HCT116 (cell line): Measurements from ENCODE around the gene SEPTIN5. TPM values are rescaled to one million over a fixed set of nuclear protein-coding genes. Genes with fewer than 3 reads are reported as not detected.

Source experiments
- ATAC-seq: fragments of 200-7000 bp; cut with Tn5 transposase; 2 replicates; pipeline ENCODE4 v1.9.1; 2020; ENCODE audit warnings: mild to moderate bottlenecking, moderate library complexity
- BruUV-seq: library from RNA; stranded (reverse); fragments of 400-500 nt; replicated peaks from 2 replicates; lab custom pipeline; 2021; lab: Mats Ljungman, UMichigan
- CTCF ChIA-PET: fragments of 300-600 bp; sonication (Branson Sonifier 250); formaldehyde crosslinking; loops from one replicate; lab custom pipeline; 2021; ENCODE audit warnings: antibody characterized with exemption; lab: Charles Lee
- POLR2A ChIA-PET: fragments of 300-600, 350-600 bp; sonication (Branson Sonifier 250); formaldehyde crosslinking; loops from one replicate; lab custom pipeline; 2021; ENCODE audit warnings: antibody characterized with exemption; lab: Charles Lee
- RAD21 ChIA-PET, 2 experiments: fragments of 300-600 bp; sonication (Branson Sonifier 250); formaldehyde crosslinking; loops; one replicate each; lab custom pipeline; 2023; ENCODE audit warnings: low total read pairs in 2 of 2; ENCODE audit not compliant: uncharacterized antibody in 2 of 2, unreplicated experiment in 2 of 2, low non-redundant PET in 1 of 2; lab: Charles Lee
- DNase-seq: peaks from one replicate; pipeline ENCODE4 v3.0.0-alpha.2; 2010; ENCODE audit warnings: low read depth, low spot score
- H2AFZ ChIP-seq: fragments of 200-600 bp; shearing (Covaris generic), sonication (generic); 2 replicates; pipeline ENCODE4 v1.6.1; 2017; ENCODE audit warnings: low read depth, mixed run types, mixed read lengths, antibody characterized with exemption, low read length; ENCODE audit not compliant: poor library complexity, severe bottlenecking
- H3K27ac ChIP-seq: 2 replicates; pipeline ENCODE4 v1.5.1; 2012; ENCODE audit warnings: low read depth, low read length
- H3K27me3 ChIP-seq: fragments of 200-600 bp; sonication (generic); 2 replicates; pipeline ENCODE4 v1.6.1; 2016; ENCODE audit warnings: mixed run types, low read length, mixed read lengths; ENCODE audit not compliant: insufficient read depth
- H3K36me3 ChIP-seq, 2 experiments: fragments of 200-500 bp in 1 of 2; fragments of 200-600 bp in 1 of 2; sonication (Bioruptor generic) in 1 of 2; sonication (generic) in 1 of 2; 2 replicates each; pipeline versions ENCODE4 v1.5.1 to v1.6.1; 2014 to 2016; ENCODE audit warnings: low read length in 2 of 2, inconsistent platforms in 1 of 2, mixed read lengths in 1 of 2, mixed run types in 1 of 2; ENCODE audit not compliant: insufficient read depth in 2 of 2, control insufficient read depth in 1 of 2
- H3K4me1 ChIP-seq, 2 experiments: fragments of 200-600 bp in 1 of 2; sonication (generic) in 1 of 2; 2 replicates each; pipeline versions ENCODE4 v1.5.1 to v1.6.1; 2012 to 2017; ENCODE audit warnings: low read length in 2 of 2, inconsistent platforms in 1 of 2, mild to moderate bottlenecking in 1 of 2, mixed read lengths in 1 of 2, mixed run types in 1 of 2, moderate library complexity in 1 of 2; ENCODE audit not compliant: insufficient read depth in 2 of 2, control insufficient read depth in 1 of 2
- H3K4me2 ChIP-seq: fragments of 200-600 bp; sonication (generic); 2 replicates; pipeline ENCODE4 v1.6.1; 2017; ENCODE audit warnings: mixed run types, low read length, mixed read lengths
- H3K4me3 ChIP-seq, 2 experiments: fragments of 200-600 bp in 1 of 2; sonication (generic) in 1 of 2; replicated peaks in 1 of 2; 2 replicates each; pipeline ENCODE4 v1.5.1; 2011 to 2016; ENCODE audit warnings: low read length in 2 of 2, control low read depth in 1 of 2, low read depth in 1 of 2, mild to moderate bottlenecking in 1 of 2, mixed read lengths in 1 of 2, mixed run types in 1 of 2
- H3K79me2 ChIP-seq: fragments of 200-600 bp; sonication (generic); 2 replicates; pipeline ENCODE4 v1.6.1; 2017; ENCODE audit warnings: mild to moderate bottlenecking, mixed run types, low read length, moderate library complexity, mixed read lengths; ENCODE audit not compliant: insufficient read depth
- H3K9ac ChIP-seq: fragments of 200-600 bp; sonication (generic); 2 replicates; pipeline ENCODE4 v1.6.1; 2016; ENCODE audit warnings: low read length, mixed read lengths
- H3K9me2 ChIP-seq: fragments of 200-600 bp; sonication (generic), shearing (Covaris generic); 2 replicates; pipeline ENCODE4 v1.6.1; 2017; ENCODE audit warnings: mixed run types, mild to moderate bottlenecking, moderate library complexity; ENCODE audit not compliant: insufficient read depth
- H3K9me3 ChIP-seq, 2 experiments: fragments of 200-500 bp in 1 of 2; fragments of 200-600 bp in 1 of 2; sonication (Bioruptor generic) in 1 of 2; sonication (generic) in 1 of 2; 2 replicates each; pipeline ENCODE4 v1.6.1; 2014 to 2017; ENCODE audit warnings: low read length in 2 of 2, mixed read lengths in 2 of 2, inconsistent platforms in 1 of 2, low read depth in 1 of 2, mild to moderate bottlenecking in 1 of 2, mixed run types in 1 of 2, moderate library complexity in 1 of 2; ENCODE audit not compliant: control insufficient read depth in 1 of 2, insufficient read depth in 1 of 2
- H4K20me1 ChIP-seq: fragments of 200-600 bp; sonication (generic), shearing (Covaris generic); 2 replicates; pipeline ENCODE4 v1.6.1; 2017; ENCODE audit warnings: mixed run types, mild to moderate bottlenecking, moderate library complexity; ENCODE audit not compliant: insufficient read depth
- CBX3 ChIP-seq: IDR thresholded peaks from 2 replicates; pipeline ENCODE4 v1.6.1; 2012; ENCODE audit warnings: low read depth
- CEBPB ChIP-seq: IDR thresholded peaks from 2 replicates; pipeline ENCODE4 v1.6.1; 2012; ENCODE audit warnings: low read depth
- ELF1 ChIP-seq: IDR thresholded peaks from 2 replicates; pipeline ENCODE4 v1.6.1; 2012; ENCODE audit warnings: low read depth, borderline replicate concordance
- FOSL1 ChIP-seq: IDR thresholded peaks from 2 replicates; pipeline ENCODE4 v1.6.1; 2012; ENCODE audit warnings: low read depth
- JUND ChIP-seq: IDR thresholded peaks from 2 replicates; pipeline ENCODE4 v1.6.1; 2012
- POLR2A ChIP-seq: IDR thresholded peaks from 2 replicates; pipeline ENCODE4 v1.7.0; 2011; ENCODE audit warnings: borderline replicate concordance; ENCODE audit not compliant: insufficient read depth, insufficient read length; ENCODE audit errors: extremely low read depth
- POLR2AphosphoS5 ChIP-seq: IDR thresholded peaks from 2 replicates; pipeline ENCODE4 v1.6.1; 2011; ENCODE audit warnings: mild to moderate bottlenecking, low read depth, low read length, moderate library complexity
- REST ChIP-seq: IDR thresholded peaks from 2 replicates; pipeline ENCODE4 v1.6.1; 2012; ENCODE audit warnings: low read depth
- SP1 ChIP-seq: IDR thresholded peaks from 2 replicates; pipeline ENCODE4 v1.6.1; 2012; ENCODE audit warnings: low read depth
- SRF ChIP-seq: IDR thresholded peaks from 2 replicates; pipeline ENCODE4 v1.6.1; 2012; ENCODE audit warnings: low read depth
- YY1 ChIP-seq: IDR thresholded peaks from 2 replicates; pipeline ENCODE4 v1.6.1; 2011; ENCODE audit warnings: low read length, low read depth, moderate library complexity, mild to moderate bottlenecking; ENCODE audit not compliant: insufficient replicate concordance; ENCODE audit errors: extremely low read depth
- ZFX ChIP-seq: fragments of 450-650 bp; IDR thresholded peaks from 2 replicates; pipeline ENCODE4 v1.6.1; 2017
- intact Hi-C: fragments of 100-400 bp; cut with micrococcal nuclease; formaldehyde crosslinking; loops from 2 replicates; pipeline ENCODE4 v1.10.0; 2022
- total RNA-seq: library from RNA; stranded (reverse); gene quantifications from one replicate; pipeline ENCODE4 v1.2.1, GENCODE V29; 2021; ENCODE audit not compliant: unreplicated experiment
- TF ChIP-seq, protein P1 (sequence below): IDR thresholded peaks from 2 replicates; pipeline ENCODE4 v1.6.1; 2011; ENCODE audit warnings: mild to moderate bottlenecking, low read length, moderate library complexity; ENCODE audit not compliant: insufficient replicate concordance; ENCODE audit errors: extremely low read depth
- TF ChIP-seq, protein P2 (sequence below), 3 experiments: fragments of 200-600 bp in 1 of 3; sonication (generic) in 1 of 3; IDR thresholded peaks in 2 of 3; conservative IDR thresholded peaks in 1 of 3; 2 replicates each; pipeline ENCODE4 v1.5.1; 2012 to 2017; ENCODE audit warnings: low read depth in 2 of 3, low read length in 2 of 3, antibody characterized with exemption in 1 of 3, borderline replicate concordance in 1 of 3, control low read depth in 1 of 3, mild to moderate bottlenecking in 1 of 3, mixed read lengths in 1 of 3, mixed run types in 1 of 3, moderate library complexity in 1 of 3; ENCODE audit not compliant: insufficient read depth in 1 of 3
- TF ChIP-seq, protein P3 (sequence below): IDR thresholded peaks from 2 replicates; pipeline ENCODE4 v1.6.1; 2012
- TF ChIP-seq, protein P4 (sequence below): IDR thresholded peaks from 2 replicates; pipeline ENCODE4 v1.6.1; 2012

The SEPTIN5 gene
- total RNA-seq, 1 experiment from 2014 or later = 9.0 TPM

DNA sequence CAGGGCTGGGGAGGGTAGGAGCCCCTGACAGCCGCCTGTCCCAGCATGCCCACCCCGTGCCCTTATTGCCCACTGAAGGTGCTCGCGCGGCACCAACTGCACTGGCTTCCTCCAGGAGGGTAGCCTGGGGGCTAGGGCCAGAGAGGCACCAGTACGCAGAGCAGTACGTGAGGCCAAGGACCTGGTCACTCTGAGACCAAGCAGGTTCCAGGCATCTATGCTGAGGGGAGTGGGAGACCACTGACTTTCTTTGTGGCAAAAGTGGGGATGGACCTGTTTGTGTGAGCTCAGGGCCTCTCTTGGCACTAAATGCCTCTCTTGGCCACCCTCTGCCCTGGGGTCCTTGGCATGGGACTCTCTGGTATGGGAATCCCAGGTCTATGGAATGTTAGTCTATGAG is 19.9 kb downstream of the SEPTIN5 start:
- Histone ChIP-seq H3K36me3 (no peaks in the 10 kb centered on the region), H3K9me2 (no peaks in the 10 kb centered on the region), H3K9me3 (no peaks in the 10 kb centered on the region), H3K79me2 (no peaks in the 10 kb centered on the region), H2AFZ (no peak overlapping the region), H3K9ac (no peak overlapping the region), H3K4me3 (no peak overlapping the region), H3K4me1 (peaks cover 0 to 12% of the 10 kb centered on the region in 2 experiments; a peak in 2 of 4 replicates), H3K27ac (no peak overlapping the region), H3K27me3 (no peaks in the 10 kb centered on the region), H3K4me2 (no peak overlapping the region), H4K20me1 (no peaks in the 10 kb centered on the region)
- ChIA-PET RAD21 (no interaction called here), POLR2A (no interaction called here), CTCF (interaction anchor here (0.6 kb wide), 1 partner anchor 22 kb away, joined by 6 read pairs; no protein-coding TSS in a partner anchor)
- TF ChIP-seq CBX3 (no peak), YY1 (no peak), POLR2AphosphoS5 (no peak), REST (no peak), FOSL1 (no peak), JUND (no peak), SRF (no peak), ZFX (no peak), ELF1 (no peak), POLR2A (no peak), CEBPB (no peak), SP1 (no peak)
- TF ChIP-seq, protein P1, sequence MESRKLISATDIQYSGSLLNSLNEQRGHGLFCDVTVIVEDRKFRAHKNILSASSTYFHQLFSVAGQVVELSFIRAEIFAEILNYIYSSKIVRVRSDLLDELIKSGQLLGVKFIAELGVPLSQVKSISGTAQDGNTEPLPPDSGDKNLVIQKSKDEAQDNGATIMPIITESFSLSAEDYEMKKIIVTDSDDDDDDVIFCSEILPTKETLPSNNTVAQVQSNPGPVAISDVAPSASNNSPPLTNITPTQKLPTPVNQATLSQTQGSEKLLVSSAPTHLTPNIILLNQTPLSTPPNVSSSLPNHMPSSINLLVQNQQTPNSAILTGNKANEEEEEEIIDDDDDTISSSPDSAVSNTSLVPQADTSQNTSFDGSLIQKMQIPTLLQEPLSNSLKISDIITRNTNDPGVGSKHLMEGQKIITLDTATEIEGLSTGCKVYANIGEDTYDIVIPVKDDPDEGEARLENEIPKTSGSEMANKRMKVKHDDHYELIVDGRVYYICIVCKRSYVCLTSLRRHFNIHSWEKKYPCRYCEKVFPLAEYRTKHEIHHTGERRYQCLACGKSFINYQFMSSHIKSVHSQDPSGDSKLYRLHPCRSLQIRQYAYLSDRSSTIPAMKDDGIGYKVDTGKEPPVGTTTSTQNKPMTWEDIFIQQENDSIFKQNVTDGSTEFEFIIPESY = no peak
- TF ChIP-seq, protein P2, sequence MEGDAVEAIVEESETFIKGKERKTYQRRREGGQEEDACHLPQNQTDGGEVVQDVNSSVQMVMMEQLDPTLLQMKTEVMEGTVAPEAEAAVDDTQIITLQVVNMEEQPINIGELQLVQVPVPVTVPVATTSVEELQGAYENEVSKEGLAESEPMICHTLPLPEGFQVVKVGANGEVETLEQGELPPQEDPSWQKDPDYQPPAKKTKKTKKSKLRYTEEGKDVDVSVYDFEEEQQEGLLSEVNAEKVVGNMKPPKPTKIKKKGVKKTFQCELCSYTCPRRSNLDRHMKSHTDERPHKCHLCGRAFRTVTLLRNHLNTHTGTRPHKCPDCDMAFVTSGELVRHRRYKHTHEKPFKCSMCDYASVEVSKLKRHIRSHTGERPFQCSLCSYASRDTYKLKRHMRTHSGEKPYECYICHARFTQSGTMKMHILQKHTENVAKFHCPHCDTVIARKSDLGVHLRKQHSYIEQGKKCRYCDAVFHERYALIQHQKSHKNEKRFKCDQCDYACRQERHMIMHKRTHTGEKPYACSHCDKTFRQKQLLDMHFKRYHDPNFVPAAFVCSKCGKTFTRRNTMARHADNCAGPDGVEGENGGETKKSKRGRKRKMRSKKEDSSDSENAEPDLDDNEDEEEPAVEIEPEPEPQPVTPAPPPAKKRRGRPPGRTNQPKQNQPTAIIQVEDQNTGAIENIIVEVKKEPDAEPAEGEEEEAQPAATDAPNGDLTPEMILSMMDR (IDR thresholded peaks at IDR 0.05 in 2 of 3, conservative IDR thresholded peaks at IDR 0.05 in 1 of 3; ENCODE audit: borderline replicate concordance in 1 of 3, insufficient read depth in 1 of 3, low read depth in 2 of 3, low read length in 2 of 3) = no peak
- TF ChIP-seq, protein P3, sequence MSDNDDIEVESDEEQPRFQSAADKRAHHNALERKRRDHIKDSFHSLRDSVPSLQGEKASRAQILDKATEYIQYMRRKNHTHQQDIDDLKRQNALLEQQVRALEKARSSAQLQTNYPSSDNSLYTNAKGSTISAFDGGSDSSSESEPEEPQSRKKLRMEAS = no peak
- TF ChIP-seq, protein P4, sequence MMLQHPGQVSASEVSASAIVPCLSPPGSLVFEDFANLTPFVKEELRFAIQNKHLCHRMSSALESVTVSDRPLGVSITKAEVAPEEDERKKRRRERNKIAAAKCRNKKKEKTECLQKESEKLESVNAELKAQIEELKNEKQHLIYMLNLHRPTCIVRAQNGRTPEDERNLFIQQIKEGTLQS = no peak
- no TSS peak for BruUV-seq
- ATAC-seq = no peak
- DNase-seq = no peak
- intact Hi-C loops = no loop called here
